ENCODE results near the gene GIT2.

GRCh38 chr12:109958374-109958773, 37.8 kb downstream of the GIT2 start:
- TF ChIP-seq FOXA3 (CRISPR knock-in tag; IDR thresholded peaks at IDR 0.05) (no peak), HMGXB4 (CRISPR knock-in tag; IDR thresholded peaks at IDR 0.05; ENCODE audit: borderline replicate concordance in 1 of 2, low read depth in 1 of 2) (no peak), CTCF (CRISPR knock-in tag; IDR thresholded peaks at IDR 0.05) (no peak), CHD2 (IDR thresholded peaks at IDR 0.05; ENCODE audit: low read depth, low read length) (no peak)

All from HepG2 (cell line).